SK-N-SH (cell line): ENCODE measurements around the gene SLC38A3. TPM values are rescaled to one million over a fixed set of nuclear protein-coding genes. Genes with fewer than 3 reads are reported as not detected.

ENCODE experiments used
- CTCF ChIA-PET: fragments of 300-600, 350-600 bp; formaldehyde crosslinking; extraction: SDS; loops from one replicate; lab custom pipeline; 2021; lab: Yijun Ruan, JAX
- POLR2A ChIA-PET: fragments of 350-600 bp; sonication (Branson Sonifier 250); formaldehyde crosslinking; extraction: SDS; loops from one replicate; lab custom pipeline; 2020; ENCODE audit warnings: antibody characterized with exemption, inconsistent platforms; lab: Yijun Ruan, JAX
- DNase-seq: peaks from one replicate; pipeline ENCODE4 v3.0.0; 2012
- H2AFZ ChIP-seq: fragments of 200-600 bp; sonication (generic); 2 replicates; pipeline ENCODE4 v1.8.1; 2016; ENCODE audit warnings: antibody characterized with exemption, mild to moderate bottlenecking, low read depth
- H3F3A ChIP-seq: fragments of 200-600 bp; sonication (generic); replicated peaks from 2 replicates; pipeline ENCODE3; 2016; ENCODE audit warnings: antibody characterized with exemption, mild to moderate bottlenecking; ENCODE audit not compliant: insufficient read depth
- H3K27ac ChIP-seq, 2 experiments: fragments of 200-500 bp in 1 of 2; fragments of 200-600 bp in 1 of 2; sonication (Bioruptor generic) in 1 of 2; sonication (generic), shearing (Covaris generic) in 1 of 2; 2 replicates each; pipeline versions ENCODE4 v1.5.1 to v1.6.1; 2014 to 2016; ENCODE audit warnings: low read depth in 2 of 2, inconsistent platforms in 1 of 2, low read length in 1 of 2, mild to moderate bottlenecking in 1 of 2, mixed read lengths in 1 of 2
- H3K27me3 ChIP-seq: fragments of 200-600 bp; sonication (generic), shearing (Covaris generic); 2 replicates; pipeline ENCODE4 v1.6.1; 2016; ENCODE audit warnings: mixed run types; ENCODE audit not compliant: insufficient read depth
- H3K36me3 ChIP-seq, 2 experiments: fragments of 200-500 bp in 1 of 2; fragments of 200-600 bp in 1 of 2; sonication (Bioruptor generic) in 1 of 2; sonication (generic) in 1 of 2; replicated peaks in 1 of 2; 2 replicates each; pipeline versions ENCODE3 to v1.5.1; 2014 to 2016; ENCODE audit warnings: low read length in 1 of 2, mild to moderate bottlenecking in 1 of 2; ENCODE audit not compliant: insufficient read depth in 2 of 2, control insufficient read depth in 1 of 2
- H3K4me1 ChIP-seq, 2 experiments: fragments of 200-500 bp in 1 of 2; fragments of 200-600 bp in 1 of 2; sonication (Bioruptor generic) in 1 of 2; sonication (generic), shearing (Covaris generic) in 1 of 2; 2 replicates each; pipeline versions ENCODE4 v1.5.1 to v1.6.1; 2014 to 2016; ENCODE audit warnings: low read depth in 1 of 2, low read length in 1 of 2, mixed run types in 1 of 2; ENCODE audit not compliant: insufficient read depth in 2 of 2, control insufficient read depth in 1 of 2
- H3K4me2 ChIP-seq: fragments of 200-600 bp; sonication (generic), shearing (Covaris generic); 2 replicates; pipeline ENCODE4 v1.6.1; 2017; ENCODE audit warnings: mixed run types
- H3K4me3 ChIP-seq, 2 experiments: fragments of 200-500 bp in 1 of 2; fragments of 200-600 bp in 1 of 2; sonication (Bioruptor generic) in 1 of 2; sonication (generic), shearing (Covaris generic) in 1 of 2; 2 replicates each; pipeline versions ENCODE4 v1.5.1 to v1.8.1; 2014 to 2016; ENCODE audit warnings: low read depth in 2 of 2, inconsistent platforms in 1 of 2, low read length in 1 of 2, mild to moderate bottlenecking in 1 of 2, mixed read lengths in 1 of 2, moderate library complexity in 1 of 2
- H3K79me2 ChIP-seq: fragments of 200-600 bp; sonication (generic); 2 replicates; pipeline ENCODE4 v1.8.1; 2017; ENCODE audit warnings: mild to moderate bottlenecking; ENCODE audit not compliant: insufficient read depth
- H3K9ac ChIP-seq: fragments of 200-600 bp; sonication (generic); 2 replicates; pipeline ENCODE4 v1.6.1; 2017; ENCODE audit warnings: mixed run types
- H3K9me2 ChIP-seq: fragments of 200-600 bp; sonication (generic); 2 replicates; pipeline ENCODE4 v1.6.1; 2017; ENCODE audit warnings: mixed run types
- H3K9me3 ChIP-seq: fragments of 200-600 bp; sonication (generic); 2 replicates; pipeline ENCODE4 v1.6.1; 2017; ENCODE audit warnings: mixed run types, mild to moderate bottlenecking, moderate library complexity
- H4K20me1 ChIP-seq: fragments of 200-600 bp; sonication (generic); 2 replicates; pipeline ENCODE4 v1.6.1; 2017; ENCODE audit warnings: mild to moderate bottlenecking, mixed run types; ENCODE audit not compliant: insufficient read depth
- EP300 ChIP-seq, 2 experiments: IDR thresholded peaks; 2 replicates each; pipeline versions ENCODE4 v1.4.0 to v1.6.1; 2012; ENCODE audit warnings: borderline replicate concordance in 1 of 2, low read depth in 1 of 2, low read length in 1 of 2
- FOSL2 ChIP-seq: IDR thresholded peaks from 2 replicates; pipeline ENCODE4 v1.4.0; 2012; ENCODE audit warnings: low read depth, mild to moderate bottlenecking, moderate library complexity, borderline replicate concordance
- GABPA ChIP-seq: IDR thresholded peaks from 2 replicates; pipeline ENCODE4 v1.4.0; 2012; ENCODE audit warnings: low read depth, mild to moderate bottlenecking
- MEF2A ChIP-seq: IDR thresholded peaks from 2 replicates; pipeline ENCODE4 v1.4.0; 2012; ENCODE audit warnings: low read depth, borderline replicate concordance
- MXI1 ChIP-seq: IDR thresholded peaks from 2 replicates; pipeline ENCODE4 v1.6.1; 2012; ENCODE audit warnings: mild to moderate bottlenecking, low read depth, low read length, improper control_type of control experiment
- NFIC ChIP-seq: IDR thresholded peaks from 2 replicates; pipeline ENCODE4 v1.4.0; 2012; ENCODE audit warnings: borderline replicate concordance
- NRF1 ChIP-seq: IDR thresholded peaks from 2 replicates; pipeline ENCODE4 v1.6.1; 2012; ENCODE audit warnings: low read depth, mild to moderate bottlenecking, low read length
- RCOR1 ChIP-seq: fragments of 150-350 bp; IDR thresholded peaks from 2 replicates; pipeline ENCODE4 v1.6.1; 2017; ENCODE audit warnings: antibody characterized with exemption, low read length
- RFX5 ChIP-seq: IDR thresholded peaks from 2 replicates; pipeline ENCODE4 v1.6.1; 2012; ENCODE audit warnings: mild to moderate bottlenecking, improper control_type of control experiment, low read length
- SIN3A ChIP-seq: IDR thresholded peaks from 2 replicates; pipeline ENCODE4 v1.6.1; 2012; ENCODE audit warnings: low read depth, mild to moderate bottlenecking, low read length, moderate library complexity, borderline replicate concordance
- SMC3 ChIP-seq: IDR thresholded peaks from 2 replicates; pipeline ENCODE4 v1.6.1; 2012; ENCODE audit warnings: low read depth, low read length, improper control_type of control experiment
- TAF1 ChIP-seq: IDR thresholded peaks from 2 replicates; pipeline ENCODE4 v1.6.1; 2012; ENCODE audit warnings: low read depth, mild to moderate bottlenecking, low read length, moderate library complexity, borderline replicate concordance
- TCF12 ChIP-seq: IDR thresholded peaks from 2 replicates; pipeline ENCODE4 v1.4.0; 2012
- TEAD4 ChIP-seq: IDR thresholded peaks from 2 replicates; pipeline ENCODE4 v1.4.0; 2012; ENCODE audit warnings: mild to moderate bottlenecking, borderline replicate concordance; ENCODE audit not compliant: insufficient read depth
- YY1 ChIP-seq: IDR thresholded peaks from 2 replicates; pipeline ENCODE4 v1.4.0; 2012; ENCODE audit warnings: low read depth, mild to moderate bottlenecking
- WGBS: methylation state at CpG from one replicate; pipeline ENCODE4 v1.1.6; 2017; ENCODE audit warnings: low lambda C conversion rate; 5-methylcytosine and 5-hydroxymethylcytosine counted together
- polyA plus RNA-seq, 3 experiments: library from polyadenylated mRNA; depleted of rRNA; stranded (reverse); fragments of >200 nt; gene quantifications; 2 replicates each; pipeline ENCODE4 v1.2.3, GENCODE V29; 2012
- TF ChIP-seq, protein P1 (sequence below): IDR thresholded peaks from 2 replicates; pipeline ENCODE4; 2012
- TF ChIP-seq, protein P2 (sequence below): fragments of 150-350 bp; IDR thresholded peaks from 2 replicates; pipeline ENCODE4 v1.6.1; 2017; ENCODE audit warnings: antibody characterized with exemption, low read length, low read depth, borderline replicate concordance
- TF ChIP-seq, protein P3 (sequence below): IDR thresholded peaks from 2 replicates; pipeline ENCODE4 v1.4.0; 2012; ENCODE audit warnings: low read depth, borderline replicate concordance
- TF ChIP-seq, protein P4 (sequence below): IDR thresholded peaks from 2 replicates; pipeline ENCODE4 v1.4.0; 2012; ENCODE audit warnings: low read depth
- TF ChIP-seq, protein P5 (sequence below): fragments of 200-600 bp; sonication (generic); IDR thresholded peaks from 2 replicates; pipeline ENCODE4 v1.6.1; 2017; ENCODE audit warnings: antibody characterized with exemption, mild to moderate bottlenecking, moderate library complexity
- TF ChIP-seq, protein P6 (sequence below): fragments of 150-350 bp; IDR thresholded peaks from 2 replicates; pipeline ENCODE4 v1.6.1; 2016; ENCODE audit warnings: mild to moderate bottlenecking, low read depth, low read length

The SLC38A3 gene
- polyA plus RNA-seq, 1 of the 3 experiments (the other 2 are of a cell fraction), result 0.84 TPM

DNA sequence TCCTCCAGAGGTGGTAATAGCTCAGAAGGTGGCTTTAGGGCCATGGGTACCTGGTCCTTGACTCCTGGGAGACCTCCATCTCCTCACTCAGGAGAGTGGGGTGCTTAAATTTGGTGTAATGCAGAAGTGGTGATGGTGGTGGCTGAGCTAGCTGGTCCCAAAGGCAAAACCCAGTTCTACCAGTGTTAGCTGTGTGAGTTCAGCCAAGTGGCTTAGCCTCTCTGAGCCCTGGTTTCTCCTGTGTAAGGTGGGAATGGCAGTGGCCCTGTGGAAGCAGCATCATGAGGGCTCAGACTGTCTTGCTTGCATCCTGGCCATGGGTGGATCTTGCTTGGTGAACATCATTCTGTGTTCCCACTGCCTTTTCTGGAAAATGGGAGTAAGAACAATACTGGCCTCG is 40.6 kb upstream of the SLC38A3 start (continued):
- TF ChIP-seq, protein P1, sequence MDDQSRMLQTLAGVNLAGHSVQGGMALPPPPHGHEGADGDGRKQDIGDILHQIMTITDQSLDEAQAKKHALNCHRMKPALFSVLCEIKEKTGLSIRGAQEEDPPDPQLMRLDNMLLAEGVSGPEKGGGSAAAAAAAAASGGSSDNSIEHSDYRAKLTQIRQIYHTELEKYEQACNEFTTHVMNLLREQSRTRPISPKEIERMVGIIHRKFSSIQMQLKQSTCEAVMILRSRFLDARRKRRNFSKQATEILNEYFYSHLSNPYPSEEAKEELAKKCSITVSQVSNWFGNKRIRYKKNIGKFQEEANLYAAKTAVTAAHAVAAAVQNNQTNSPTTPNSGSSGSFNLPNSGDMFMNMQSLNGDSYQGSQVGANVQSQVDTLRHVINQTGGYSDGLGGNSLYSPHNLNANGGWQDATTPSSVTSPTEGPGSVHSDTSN, result no peak
- TF ChIP-seq, protein P2, sequence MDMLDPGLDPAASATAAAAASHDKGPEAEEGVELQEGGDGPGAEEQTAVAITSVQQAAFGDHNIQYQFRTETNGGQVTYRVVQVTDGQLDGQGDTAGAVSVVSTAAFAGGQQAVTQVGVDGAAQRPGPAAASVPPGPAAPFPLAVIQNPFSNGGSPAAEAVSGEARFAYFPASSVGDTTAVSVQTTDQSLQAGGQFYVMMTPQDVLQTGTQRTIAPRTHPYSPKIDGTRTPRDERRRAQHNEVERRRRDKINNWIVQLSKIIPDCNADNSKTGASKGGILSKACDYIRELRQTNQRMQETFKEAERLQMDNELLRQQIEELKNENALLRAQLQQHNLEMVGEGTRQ, result no peak
- TF ChIP-seq SIN3A (no peak), TCF12 (no peak), NFIC (no peak)
- TF ChIP-seq, protein P3, sequence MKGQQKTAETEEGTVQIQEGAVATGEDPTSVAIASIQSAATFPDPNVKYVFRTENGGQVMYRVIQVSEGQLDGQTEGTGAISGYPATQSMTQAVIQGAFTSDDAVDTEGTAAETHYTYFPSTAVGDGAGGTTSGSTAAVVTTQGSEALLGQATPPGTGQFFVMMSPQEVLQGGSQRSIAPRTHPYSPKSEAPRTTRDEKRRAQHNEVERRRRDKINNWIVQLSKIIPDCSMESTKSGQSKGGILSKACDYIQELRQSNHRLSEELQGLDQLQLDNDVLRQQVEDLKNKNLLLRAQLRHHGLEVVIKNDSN, result no peak

DNA sequence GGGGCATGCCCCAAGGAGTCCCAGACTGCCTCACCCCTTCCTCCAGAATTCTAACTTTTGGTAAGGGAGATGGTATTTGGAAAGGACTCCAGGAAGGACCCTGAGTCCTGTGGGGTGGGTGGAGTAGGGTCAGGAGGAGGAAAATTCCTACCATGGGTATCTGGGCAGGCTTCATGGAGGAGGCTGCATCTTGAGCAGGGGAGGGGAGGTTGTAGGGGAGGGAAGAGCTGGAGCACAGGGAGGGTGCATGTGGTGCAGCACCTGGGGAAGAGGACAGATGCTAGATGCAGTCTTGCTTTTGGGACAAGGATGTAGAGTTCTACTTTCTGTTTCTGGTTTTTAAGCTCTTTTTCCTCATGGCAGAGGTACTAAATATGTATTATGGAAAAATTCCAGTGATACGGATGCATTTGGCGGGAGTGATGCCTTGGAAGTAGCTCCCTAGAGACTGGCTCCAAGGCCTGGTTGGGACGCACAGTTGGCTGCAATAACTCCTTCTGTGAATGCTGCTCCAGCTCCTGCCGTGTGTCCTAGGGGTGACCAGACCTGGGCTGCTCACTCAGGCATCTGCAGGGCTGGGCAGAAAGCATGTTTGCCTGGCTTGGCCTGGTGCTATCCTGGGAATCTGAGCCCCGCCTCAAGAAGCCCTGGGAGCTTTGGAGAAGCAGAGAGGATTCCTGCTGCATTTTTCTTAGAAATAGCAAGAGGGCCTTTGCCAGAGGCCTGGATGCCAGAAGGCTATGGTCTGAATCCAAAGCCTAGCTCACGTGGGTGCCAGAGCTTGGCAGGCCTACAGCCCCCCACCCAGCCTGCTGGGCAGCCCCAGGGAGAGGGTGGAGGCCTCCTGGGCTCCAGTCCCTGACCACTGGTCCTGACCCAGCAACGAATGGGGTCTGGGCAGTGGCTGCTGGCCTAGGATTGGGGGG is 39.8 kb upstream of the SLC38A3 start:
- WGBS, result 32% methylated on average over 5 of the region's 7 CpGs
- Histone ChIP-seq H3K27ac (peak overlapping the region; percentile 82), H3F3A (peaks cover 18% of the 10 kb centered on the region), H3K27me3 (no peaks in the 10 kb centered on the region), H2AFZ (no peak overlapping the region), H3K9ac (peak overlapping the region; percentile 48; the same call in 1 of the 2 replicates), H3K4me3 (no peak overlapping the region), H3K4me1 (peaks cover 22 to 51% of the 10 kb centered on the region in 2 experiments; a peak in 3 of 4 replicates), H3K9me3 (no peaks in the 10 kb centered on the region), H3K9me2 (no peaks in the 10 kb centered on the region), H4K20me1 (no peaks in the 10 kb centered on the region), H3K79me2 (peaks cover 17% of the 10 kb centered on the region), H3K4me2 (peak overlapping the region; percentile 69), H3K36me3 (no peaks in the 10 kb centered on the region)
- ChIA-PET POLR2A (interaction anchor here (1.1 kb wide), 1 partner anchor 29 kb away, joined by 3 read pairs; no protein-coding TSS in a partner anchor), CTCF (interaction anchor here (0.7 to 2.6 kb wide), 11 partner anchors 9 to 109 kb away, joined by 3 to 9 read pairs (median 4); no protein-coding TSS in a partner anchor)
- no peak for DNase-seq
- TF ChIP-seq RFX5 (no peak), TAF1 (no peak), MEF2A (no peak), NRF1 (no peak), TCF12 (peak; percentile 83), GABPA (no peak), MXI1 (no peak), SIN3A (no peak), YY1 (no peak), FOSL2 (no peak), RCOR1 (no peak), SMC3 (no peak), TEAD4 (peak; percentile 61; the same call in 1 of the 2 replicates), EP300 (IDR thresholded peaks at IDR 0.05; ENCODE audit: borderline replicate concordance in 1 of 2, low read depth in 1 of 2, low read length in 1 of 2) (peak in 1 of 2 experiments; percentile 19; a peak in 1 of 4 replicates)
- TF ChIP-seq, protein P4, sequence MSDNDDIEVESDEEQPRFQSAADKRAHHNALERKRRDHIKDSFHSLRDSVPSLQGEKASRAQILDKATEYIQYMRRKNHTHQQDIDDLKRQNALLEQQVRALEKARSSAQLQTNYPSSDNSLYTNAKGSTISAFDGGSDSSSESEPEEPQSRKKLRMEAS, result peak; percentile 87
- TF ChIP-seq, protein P5, sequence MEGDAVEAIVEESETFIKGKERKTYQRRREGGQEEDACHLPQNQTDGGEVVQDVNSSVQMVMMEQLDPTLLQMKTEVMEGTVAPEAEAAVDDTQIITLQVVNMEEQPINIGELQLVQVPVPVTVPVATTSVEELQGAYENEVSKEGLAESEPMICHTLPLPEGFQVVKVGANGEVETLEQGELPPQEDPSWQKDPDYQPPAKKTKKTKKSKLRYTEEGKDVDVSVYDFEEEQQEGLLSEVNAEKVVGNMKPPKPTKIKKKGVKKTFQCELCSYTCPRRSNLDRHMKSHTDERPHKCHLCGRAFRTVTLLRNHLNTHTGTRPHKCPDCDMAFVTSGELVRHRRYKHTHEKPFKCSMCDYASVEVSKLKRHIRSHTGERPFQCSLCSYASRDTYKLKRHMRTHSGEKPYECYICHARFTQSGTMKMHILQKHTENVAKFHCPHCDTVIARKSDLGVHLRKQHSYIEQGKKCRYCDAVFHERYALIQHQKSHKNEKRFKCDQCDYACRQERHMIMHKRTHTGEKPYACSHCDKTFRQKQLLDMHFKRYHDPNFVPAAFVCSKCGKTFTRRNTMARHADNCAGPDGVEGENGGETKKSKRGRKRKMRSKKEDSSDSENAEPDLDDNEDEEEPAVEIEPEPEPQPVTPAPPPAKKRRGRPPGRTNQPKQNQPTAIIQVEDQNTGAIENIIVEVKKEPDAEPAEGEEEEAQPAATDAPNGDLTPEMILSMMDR, result no peak
- TF ChIP-seq, protein P3, result peak; percentile 73
- TF ChIP-seq, protein P2, result no peak
- TF ChIP-seq, protein P6, sequence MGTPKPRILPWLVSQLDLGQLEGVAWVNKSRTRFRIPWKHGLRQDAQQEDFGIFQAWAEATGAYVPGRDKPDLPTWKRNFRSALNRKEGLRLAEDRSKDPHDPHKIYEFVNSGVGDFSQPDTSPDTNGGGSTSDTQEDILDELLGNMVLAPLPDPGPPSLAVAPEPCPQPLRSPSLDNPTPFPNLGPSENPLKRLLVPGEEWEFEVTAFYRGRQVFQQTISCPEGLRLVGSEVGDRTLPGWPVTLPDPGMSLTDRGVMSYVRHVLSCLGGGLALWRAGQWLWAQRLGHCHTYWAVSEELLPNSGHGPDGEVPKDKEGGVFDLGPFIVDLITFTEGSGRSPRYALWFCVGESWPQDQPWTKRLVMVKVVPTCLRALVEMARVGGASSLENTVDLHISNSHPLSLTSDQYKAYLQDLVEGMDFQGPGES, result no peak
